ENCODE results near the gene CALR3. TPM values are rescaled to one million over a fixed set of nuclear protein-coding genes. Genes with fewer than 3 reads are reported as not detected.

Gene CALR3
- polyA plus RNA-seq, 1 experiment: not detected

DNA sequence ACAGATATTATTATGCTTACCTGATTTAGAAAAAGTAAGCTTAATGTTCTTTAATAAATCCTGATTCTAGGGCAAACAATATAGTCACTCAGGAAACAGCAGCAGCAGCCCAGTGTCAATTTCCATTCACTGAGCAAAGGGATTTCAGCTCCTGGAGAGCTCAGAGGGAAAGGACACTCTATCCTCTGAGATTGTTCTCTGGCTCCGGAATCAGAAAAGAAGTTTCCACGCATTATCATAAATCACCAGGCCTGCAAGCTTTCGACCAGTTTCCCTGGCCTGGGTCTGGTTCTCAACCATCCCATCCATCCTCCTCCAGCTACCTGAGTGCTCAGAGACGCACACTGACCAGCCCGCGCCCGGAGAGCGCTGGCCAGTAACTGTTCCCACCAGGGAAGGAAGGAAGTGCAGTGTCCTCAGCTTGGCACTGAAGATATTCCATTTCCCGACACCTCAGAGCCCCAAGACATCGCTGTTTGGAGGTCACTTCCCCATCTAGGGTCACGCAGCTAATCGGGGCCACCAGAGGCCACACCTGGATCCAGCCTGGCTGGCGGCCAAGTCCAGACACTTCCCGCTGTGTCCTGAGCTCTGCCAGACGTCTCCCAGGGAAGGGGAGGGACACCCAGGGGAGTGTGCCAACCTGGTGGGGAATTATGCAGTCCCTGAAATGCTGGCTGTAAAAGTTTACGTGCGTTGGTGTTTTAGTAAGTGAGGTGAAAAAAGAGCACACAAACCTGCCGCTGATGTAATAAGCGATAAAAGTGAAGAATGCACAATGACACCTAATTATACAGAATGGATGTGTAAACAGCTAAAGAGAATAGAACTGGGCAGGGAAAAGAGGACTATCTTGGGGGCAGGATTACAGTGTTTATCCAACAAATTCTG, 53.3 kb downstream of the CALR3 start:
- peaks cover 5% of the 10 kb centered on the region for H3K36me3 ChIP-seq (ENCODE audit: control insufficient read depth, insufficient read depth, low read length)
- H3K27me3 ChIP-seq (ENCODE audit: control insufficient read depth, insufficient read depth, low read length): no peaks in the 10 kb centered on the region
- TF ChIP-seq CTCF (IDR thresholded peaks at IDR 0.05; ENCODE audit: insufficient read depth, low read depth, low read length): no peak
- ChIA-PET POLR2A (no interaction called here), CTCF (interaction anchor here (0.7 to 1.4 kb wide), 4 partner anchors 9 to 22 kb away, joined by 3 to 8 read pairs (median 4); no protein-coding TSS in a partner anchor)
- DNase-seq (ENCODE audit: low read depth): no peak
- no peak overlapping the region for H3K4me3 ChIP-seq (ENCODE audit: low read depth, low read length)

DNA sequence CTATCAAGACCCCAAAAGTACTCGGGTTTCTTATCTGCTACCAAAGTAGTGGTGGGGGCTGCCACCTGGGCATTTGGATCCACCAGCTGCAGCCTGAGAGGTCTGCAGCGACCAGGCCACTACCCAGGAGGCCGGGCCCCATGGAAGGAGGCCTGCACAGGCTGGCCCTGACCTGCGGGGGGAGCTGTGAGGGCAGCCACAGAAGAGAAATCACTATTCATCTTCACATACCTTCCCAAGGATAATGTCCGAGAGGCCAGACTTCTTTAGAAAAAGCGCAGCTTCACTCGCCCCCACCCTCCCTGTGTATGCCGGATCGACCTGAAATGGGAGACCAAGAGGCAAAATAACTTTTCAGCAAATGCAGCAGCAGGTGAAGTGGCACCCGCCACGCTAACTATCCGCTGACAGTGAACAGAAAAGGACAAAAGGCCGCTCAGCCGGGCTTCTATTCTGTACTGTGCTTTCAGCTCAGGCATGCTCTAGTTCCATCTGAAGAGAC, 54.3 kb downstream of the CALR3 start:
- POLR2A ChIA-PET: no interaction called here
- TF ChIP-seq CTCF (IDR thresholded peaks at IDR 0.05; ENCODE audit: insufficient read depth, low read depth, low read length): peak; percentile 51
- Histone ChIP-seq H3K4me3 (ENCODE audit: low read depth, low read length) (no peak overlapping the region), H3K27me3 (ENCODE audit: control insufficient read depth, insufficient read depth, low read length) (no peaks in the 10 kb centered on the region), H3K36me3 (ENCODE audit: control insufficient read depth, insufficient read depth, low read length) (peaks cover 5% of the 10 kb centered on the region)
- no peak for DNase-seq (ENCODE audit: low read depth)
- CTCF ChIA-PET: interaction anchor here (0.5 to 1.4 kb wide), 5 partner anchors 8 to 393 kb away, joined by 3 to 8 read pairs (median 4); no protein-coding TSS in a partner anchor

DNA sequence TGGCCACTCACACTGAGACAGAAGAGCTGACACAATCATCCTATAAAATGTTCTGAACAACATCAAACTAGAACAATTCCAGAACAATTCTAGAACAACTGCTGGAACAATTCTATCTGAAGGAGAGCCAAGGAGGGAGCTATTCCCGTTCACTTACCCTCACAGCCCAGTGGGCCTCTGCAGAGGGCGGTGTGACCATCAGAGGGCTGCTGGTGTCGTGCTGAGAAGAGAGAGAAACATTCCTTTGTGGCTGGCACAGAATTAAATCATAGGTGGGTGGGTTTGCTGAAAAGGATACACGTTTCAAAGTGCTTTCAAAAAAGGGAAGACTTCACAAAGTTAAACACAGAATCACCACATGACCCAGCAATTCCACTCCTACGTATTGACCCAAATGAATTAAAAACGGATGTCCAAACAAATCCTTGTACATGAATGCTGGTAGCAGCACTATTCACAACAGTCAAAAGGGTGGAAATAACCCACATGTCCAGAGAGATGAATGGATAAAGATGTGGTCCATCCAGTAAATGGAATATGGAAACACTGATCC, 59.1 kb downstream of the CALR3 start:
- H3K36me3 ChIP-seq (ENCODE audit: control insufficient read depth, insufficient read depth, low read length): peaks cover 10% of the 10 kb centered on the region
- H3K27me3 ChIP-seq (ENCODE audit: control insufficient read depth, insufficient read depth, low read length): no peaks in the 10 kb centered on the region
- H3K4me3 ChIP-seq (ENCODE audit: low read depth, low read length): no peak overlapping the region
- no peak for TF ChIP-seq CTCF (IDR thresholded peaks at IDR 0.05; ENCODE audit: insufficient read depth, low read depth, low read length)
- POLR2A ChIA-PET: no interaction called here
- CTCF ChIA-PET: interaction anchor here (1.2 to 2.1 kb wide), 3 partner anchors 20 to 34 kb away, joined by 3 to 5 read pairs (median 4); no protein-coding TSS in a partner anchor
- no peak for DNase-seq (ENCODE audit: low read depth)

DNA sequence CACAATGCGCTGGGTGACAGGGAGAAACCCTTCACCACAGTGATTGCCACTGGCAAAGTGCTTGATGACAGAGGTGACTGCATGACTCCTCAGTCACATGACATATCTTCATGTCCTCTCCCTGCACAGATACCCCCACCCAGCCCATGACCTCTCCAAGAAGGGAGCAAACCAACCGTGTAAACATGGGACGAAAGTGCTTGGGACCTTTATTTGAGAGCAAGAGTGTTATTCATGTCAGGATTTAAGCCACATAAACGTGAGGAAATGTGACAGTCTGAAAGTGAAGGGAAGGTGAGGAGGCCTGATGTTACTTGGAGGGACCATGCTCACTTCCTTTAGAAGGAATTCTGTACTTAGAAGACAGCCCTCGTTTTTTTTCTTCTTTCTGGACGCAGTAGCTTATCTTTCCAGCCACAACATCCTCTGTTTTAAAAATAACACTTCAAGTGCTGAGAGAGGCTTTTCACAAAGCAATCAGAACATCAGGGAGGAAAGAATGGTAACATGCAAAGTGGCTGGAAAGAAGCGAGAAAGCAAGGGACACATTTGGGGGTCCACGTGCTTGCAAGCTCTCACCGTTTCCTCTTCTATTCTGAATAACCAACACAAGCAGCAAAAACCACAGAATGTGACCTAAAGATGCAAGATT, 59.8 kb downstream of the CALR3 start:
- no peak overlapping the region for H3K4me3 ChIP-seq (ENCODE audit: low read depth, low read length)
- ChIA-PET CTCF (interaction anchor here (1.4 to 2.1 kb wide), 2 partner anchors 19 to 35 kb away, joined by 4 to 5 read pairs; no protein-coding TSS in a partner anchor), POLR2A (no interaction called here)
- H3K27me3 ChIP-seq (ENCODE audit: control insufficient read depth, insufficient read depth, low read length): no peaks in the 10 kb centered on the region
- peaks cover 10% of the 10 kb centered on the region for H3K36me3 ChIP-seq (ENCODE audit: control insufficient read depth, insufficient read depth, low read length)
- DNase-seq (ENCODE audit: low read depth): no peak
- no peak for TF ChIP-seq CTCF (IDR thresholded peaks at IDR 0.05; ENCODE audit: insufficient read depth, low read depth, low read length)
